ENCODE data around the gene RCN1.

The RCN1 gene

DNA sequence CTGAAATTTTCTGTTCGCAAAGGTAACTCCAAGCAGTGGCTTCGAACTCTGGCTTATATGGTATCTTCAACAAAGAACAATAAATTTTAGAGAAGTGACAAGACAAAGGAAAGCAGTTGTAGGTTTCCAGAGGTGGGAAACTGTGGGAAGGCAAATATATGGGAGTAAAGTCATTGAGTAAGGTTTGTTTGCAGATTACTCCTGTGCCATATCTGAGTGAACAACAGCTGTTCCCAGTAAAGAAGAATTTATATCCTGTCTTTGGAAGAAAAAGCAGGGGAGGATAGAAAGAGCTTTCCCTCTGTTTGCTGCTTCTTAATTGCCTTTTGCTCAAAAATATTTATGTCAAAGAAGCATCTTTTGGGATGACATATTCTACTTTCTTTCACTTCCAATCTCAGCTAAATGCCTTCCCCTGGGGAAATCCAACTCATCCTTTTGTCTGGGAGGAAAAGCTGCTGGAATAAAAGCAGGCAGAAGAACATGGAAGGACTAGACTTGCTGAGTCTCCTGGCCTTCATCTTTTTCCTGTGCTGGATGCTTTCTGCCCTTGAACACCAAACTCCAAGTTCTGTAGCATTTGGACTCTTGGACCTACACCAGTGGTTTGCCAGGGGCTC is 10.4 kb upstream of the RCN1 start:
- Histone ChIP-seq H3K4me3 (ENCODE audit: low read length) (no peak overlapping the region), H3K27me3 (ENCODE audit: insufficient read depth, low read length) (no peaks in the 10 kb centered on the region), H3K9me3 (ENCODE audit: insufficient read depth, low read depth, low read length) (no peaks in the 10 kb centered on the region), H3K27ac (ENCODE audit: low read depth, low read length) (no peak overlapping the region), H3K4me1 (ENCODE audit: insufficient read depth, low read length) (peaks cover 12% of the 10 kb centered on the region), H3K36me3 (ENCODE audit: insufficient read depth, low read length) (no peaks in the 10 kb centered on the region), H3K9ac (ENCODE audit: low read depth, low read length) (no peak overlapping the region)
- 95% methylated on average over 2 of the region's 2 CpGs for WGBS

DNA sequence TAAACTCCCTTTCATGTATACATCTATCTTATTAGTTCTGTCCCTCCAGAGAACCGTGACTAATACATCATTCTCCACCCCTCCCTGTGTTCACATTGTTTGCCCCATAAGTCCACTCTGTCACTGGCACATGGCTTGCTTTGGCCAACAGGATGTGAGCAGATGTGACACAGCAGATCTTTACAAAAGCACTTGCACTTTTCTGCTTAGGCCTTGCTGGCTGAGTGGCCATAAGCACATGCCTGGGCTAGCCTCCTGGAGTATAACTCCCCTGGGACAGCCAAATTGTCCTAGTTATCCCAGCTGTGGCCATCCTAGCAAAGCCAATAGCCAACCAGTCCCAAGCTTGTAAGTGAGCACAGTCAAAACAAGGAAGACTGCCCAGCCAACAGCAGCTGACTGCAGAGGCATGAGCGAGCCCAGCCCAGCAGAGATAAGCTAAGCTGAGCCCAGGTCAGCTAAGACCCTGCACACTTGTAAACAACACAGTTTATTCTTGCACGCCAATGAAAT is 9.7 kb upstream of the RCN1 start:
- H3K4me3 ChIP-seq (ENCODE audit: low read length) = no peak overlapping the region
- H3K27me3 ChIP-seq (ENCODE audit: insufficient read depth, low read length) = no peaks in the 10 kb centered on the region
- H3K36me3 ChIP-seq (ENCODE audit: insufficient read depth, low read length) = no peaks in the 10 kb centered on the region
- 90% methylated on average over 3 of the region's 3 CpGs for WGBS
- H3K4me1 ChIP-seq (ENCODE audit: insufficient read depth, low read length) = peaks cover 12% of the 10 kb centered on the region
- H3K27ac ChIP-seq (ENCODE audit: low read depth, low read length) = no peak overlapping the region
- H3K9me3 ChIP-seq (ENCODE audit: insufficient read depth, low read depth, low read length) = no peaks in the 10 kb centered on the region
- H3K9ac ChIP-seq (ENCODE audit: low read depth, low read length) = no peak overlapping the region

DNA sequence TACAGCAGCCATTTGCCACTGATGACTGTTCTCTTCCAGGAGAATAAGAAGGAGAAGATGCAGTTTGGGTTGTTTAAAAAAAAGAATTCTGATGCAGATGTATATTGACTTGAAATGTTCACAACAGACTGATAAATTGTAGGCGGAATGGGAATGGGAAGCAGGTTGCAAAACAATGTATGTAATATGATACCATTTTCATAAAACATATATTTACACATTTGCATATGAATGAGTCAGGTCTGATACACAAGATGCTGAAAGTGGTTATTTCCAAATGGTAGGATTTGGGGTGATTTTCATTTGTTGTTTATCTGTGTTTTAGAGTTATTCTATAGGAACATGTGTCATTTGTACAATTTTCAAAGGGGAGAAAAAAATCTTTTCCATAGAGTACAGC is 9.0 kb upstream of the RCN1 start:
- H3K4me3 ChIP-seq (ENCODE audit: low read length) = no peak overlapping the region
- 80% methylated on average over 1 of the region's 1 CpG for WGBS
- no peak overlapping the region for H3K27ac ChIP-seq (ENCODE audit: low read depth, low read length)
- no peaks in the 10 kb centered on the region for H3K27me3 ChIP-seq (ENCODE audit: insufficient read depth, low read length)
- H3K36me3 ChIP-seq (ENCODE audit: insufficient read depth, low read length) = no peaks in the 10 kb centered on the region
- no peak overlapping the region for H3K9ac ChIP-seq (ENCODE audit: low read depth, low read length)
- no peaks in the 10 kb centered on the region for H3K9me3 ChIP-seq (ENCODE audit: insufficient read depth, low read depth, low read length)
- H3K4me1 ChIP-seq (ENCODE audit: insufficient read depth, low read length) = peaks cover 12% of the 10 kb centered on the region

DNA sequence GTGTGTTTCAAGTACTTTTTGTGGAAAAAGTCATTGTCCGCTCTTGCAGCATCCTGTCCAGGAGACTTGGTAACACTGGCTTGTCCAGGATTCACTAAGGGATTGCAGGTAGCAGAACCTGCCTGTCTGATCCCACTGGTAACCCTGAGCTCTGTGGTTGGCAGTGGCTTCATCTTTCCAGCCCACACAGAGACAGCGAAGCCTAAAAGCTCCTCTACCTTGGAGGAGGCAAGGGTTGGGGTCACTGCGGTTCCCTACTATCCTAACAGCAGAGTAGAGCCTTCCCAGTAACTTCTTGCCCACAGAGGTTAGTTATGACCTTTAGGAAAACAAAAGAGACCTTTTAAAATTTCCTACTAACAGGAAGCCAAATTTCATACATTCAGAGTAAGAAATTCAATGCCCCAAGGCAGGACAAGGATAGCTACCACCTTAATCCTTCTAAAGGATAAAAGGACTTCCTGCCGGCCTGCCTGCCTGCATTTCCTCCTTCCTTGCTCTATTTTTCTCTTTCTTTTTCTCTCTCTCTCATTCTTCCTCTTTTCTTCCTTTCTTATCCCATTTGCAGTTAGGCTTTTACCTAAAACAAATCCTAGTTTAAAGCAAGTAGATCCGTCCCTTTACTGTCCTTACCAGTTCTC is 8.4 kb upstream of the RCN1 start:
- Histone ChIP-seq H3K4me1 (ENCODE audit: insufficient read depth, low read length) (peaks cover 12% of the 10 kb centered on the region), H3K9ac (ENCODE audit: low read depth, low read length) (no peak overlapping the region), H3K9me3 (ENCODE audit: insufficient read depth, low read depth, low read length) (no peaks in the 10 kb centered on the region), H3K27me3 (ENCODE audit: insufficient read depth, low read length) (no peaks in the 10 kb centered on the region), H3K27ac (ENCODE audit: low read depth, low read length) (no peak overlapping the region), H3K4me3 (ENCODE audit: low read length) (no peak overlapping the region), H3K36me3 (ENCODE audit: insufficient read depth, low read length) (no peaks in the 10 kb centered on the region)
- WGBS = 72% methylated on average over 5 of the region's 5 CpGs

DNA sequence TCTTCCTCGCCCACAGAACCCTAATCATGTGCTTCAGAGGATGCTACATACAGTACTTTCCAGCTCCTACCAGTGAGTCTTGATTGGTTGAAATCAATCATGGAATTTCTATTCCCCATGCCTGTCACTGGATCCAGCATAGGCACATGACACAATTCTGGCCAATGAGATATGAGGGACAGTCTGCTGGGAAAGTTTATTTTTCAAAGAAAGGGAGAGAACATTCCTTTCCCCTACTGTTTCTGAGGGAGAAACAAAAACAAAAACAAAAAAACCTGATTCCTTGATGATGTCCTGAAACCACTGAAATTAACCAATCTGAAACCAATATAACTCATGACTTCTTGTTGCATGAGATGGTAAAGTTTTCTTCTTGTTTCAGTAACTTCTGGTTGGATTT is 3.3 kb upstream of the RCN1 start:
- H3K9ac ChIP-seq (ENCODE audit: low read depth, low read length) = no peak overlapping the region
- no peak overlapping the region for H3K4me3 ChIP-seq (ENCODE audit: low read length)
- H3K27ac ChIP-seq (ENCODE audit: low read depth, low read length) = no peak overlapping the region
- WGBS = 100% methylated on average over 1 of the region's 1 CpG
- peaks cover 28% of the 10 kb centered on the region for H3K4me1 ChIP-seq (ENCODE audit: insufficient read depth, low read length)
- no peaks in the 10 kb centered on the region for H3K9me3 ChIP-seq (ENCODE audit: insufficient read depth, low read depth, low read length)
- no peaks in the 10 kb centered on the region for H3K36me3 ChIP-seq (ENCODE audit: insufficient read depth, low read length)
- H3K27me3 ChIP-seq (ENCODE audit: insufficient read depth, low read length) = 0 out of 2 replicates have a peak, but pooled peaks cover 6% of the 10 kb centered on the region

DNA sequence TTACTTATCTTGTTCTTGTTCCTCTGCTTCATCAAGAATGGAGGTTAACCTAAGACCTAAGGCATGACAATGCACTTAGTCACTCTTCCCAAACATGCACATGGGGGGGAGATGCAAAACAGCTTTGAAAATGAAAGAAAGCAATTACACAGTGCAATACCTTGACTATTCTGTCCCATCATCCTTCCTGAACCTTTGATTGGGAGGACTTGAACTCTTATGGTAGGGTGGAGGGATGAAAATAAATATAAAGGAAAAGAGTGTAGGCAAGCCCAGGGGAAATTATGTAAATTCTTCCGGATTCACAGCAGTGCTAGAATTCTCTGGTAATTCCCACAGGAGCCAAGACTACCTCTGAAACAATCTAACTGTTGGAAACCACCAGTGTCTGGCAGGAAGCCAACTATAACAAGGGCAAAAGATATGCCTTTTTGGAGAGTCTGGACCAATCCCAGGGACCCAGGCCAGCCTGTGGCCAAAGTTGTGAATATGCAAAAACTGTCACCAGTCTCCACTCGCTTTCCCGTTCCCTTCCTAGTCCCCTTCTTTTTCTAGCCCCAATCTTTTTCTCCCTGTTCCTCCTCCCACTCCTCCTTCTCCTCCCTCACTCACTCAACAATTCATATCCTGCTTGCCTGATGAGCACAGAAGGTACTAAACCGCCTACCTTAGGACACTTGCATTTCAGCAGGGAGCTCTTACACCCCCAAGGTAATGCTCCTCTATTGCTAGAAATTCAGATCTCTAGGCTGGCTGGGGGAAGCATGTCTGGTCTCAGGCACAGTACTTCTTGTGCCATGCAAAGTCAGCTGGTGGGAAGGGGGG is 2.5 kb upstream of the RCN1 start:
- no peak overlapping the region for H3K27ac ChIP-seq (ENCODE audit: low read depth, low read length)
- WGBS = 65% methylated on average over 4 of the region's 4 CpGs
- H3K27me3 ChIP-seq (ENCODE audit: insufficient read depth, low read length) = 0 out of 2 replicates have a peak, but pooled peaks cover 6% of the 10 kb centered on the region
- peaks cover 28% of the 10 kb centered on the region for H3K4me1 ChIP-seq (ENCODE audit: insufficient read depth, low read length)
- no peaks in the 10 kb centered on the region for H3K9me3 ChIP-seq (ENCODE audit: insufficient read depth, low read depth, low read length)
- H3K4me3 ChIP-seq (ENCODE audit: low read length) = no peak overlapping the region
- no peak overlapping the region for H3K9ac ChIP-seq (ENCODE audit: low read depth, low read length)
- H3K36me3 ChIP-seq (ENCODE audit: insufficient read depth, low read length) = no peaks in the 10 kb centered on the region

DNA sequence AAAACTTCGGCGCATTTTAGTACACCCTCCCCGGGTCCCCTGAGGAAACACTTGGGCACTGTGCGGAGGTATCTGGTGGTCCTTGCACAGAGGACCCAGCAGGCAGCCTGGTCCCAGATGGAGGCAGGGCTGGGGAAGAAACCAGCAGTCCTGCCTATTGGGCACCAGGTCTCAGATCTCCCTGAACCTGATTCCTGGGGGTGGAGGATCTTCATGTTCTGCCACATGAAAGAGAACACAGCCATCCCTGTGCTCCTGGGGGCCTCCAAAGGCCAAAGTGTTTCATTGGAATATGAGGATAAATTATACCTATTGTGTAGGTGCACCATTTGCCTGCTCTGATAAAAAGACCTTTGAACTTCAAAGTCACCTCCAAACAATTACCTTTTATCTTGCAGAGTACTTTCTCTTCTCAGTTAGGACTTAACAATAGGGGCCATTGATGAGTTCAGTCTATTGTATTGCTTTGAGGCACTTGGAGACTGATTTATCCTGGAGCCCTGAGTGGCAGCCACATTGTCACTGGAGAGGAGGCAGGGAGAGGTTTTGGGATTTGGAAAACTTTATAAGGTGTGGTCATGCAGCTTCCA is 1.8 kb downstream of the RCN1 start:
- H3K9me3 ChIP-seq (ENCODE audit: insufficient read depth, low read depth, low read length) = no peaks in the 10 kb centered on the region
- peaks cover 27% of the 10 kb centered on the region for H3K4me1 ChIP-seq (ENCODE audit: insufficient read depth, low read length)
- 0 out of 2 replicates have a peak, but pooled peaks cover 6% of the 10 kb centered on the region for H3K27me3 ChIP-seq (ENCODE audit: insufficient read depth, low read length)
- H3K36me3 ChIP-seq (ENCODE audit: insufficient read depth, low read length) = peaks cover 21% of the 10 kb centered on the region
- peak overlapping the region; percentile 21; the same call in 1 of the 2 replicates for H3K27ac ChIP-seq (ENCODE audit: low read depth, low read length)
- 82% methylated on average over 4 of the region's 4 CpGs for WGBS
- H3K9ac ChIP-seq (ENCODE audit: low read depth, low read length) = peak overlapping the region; percentile 98; the same call in 1 of the 2 replicates
- H3K4me3 ChIP-seq (ENCODE audit: low read length) = peak overlapping the region; percentile 95

DNA sequence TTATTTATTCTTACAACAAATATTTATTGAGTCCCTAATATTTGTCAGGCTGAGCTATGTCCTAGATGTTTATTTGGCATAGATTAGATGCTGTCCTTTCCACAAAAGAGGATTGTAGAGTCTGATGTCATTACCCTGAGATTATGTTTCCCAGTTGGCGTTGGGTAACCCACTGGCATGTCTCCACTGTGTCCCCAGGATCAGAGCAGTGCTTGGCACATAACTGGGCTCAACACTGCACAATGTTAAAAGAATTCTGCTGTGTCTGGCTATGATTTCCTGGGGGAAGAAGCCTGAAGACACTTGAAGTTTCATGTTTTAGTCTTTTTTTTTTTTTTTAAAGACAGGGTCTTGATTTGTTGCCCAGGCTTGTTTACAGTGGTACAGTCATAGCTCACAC is 4.0 kb downstream of the RCN1 start:
- H3K9ac ChIP-seq (ENCODE audit: low read depth, low read length) = no peak overlapping the region
- H3K4me3 ChIP-seq (ENCODE audit: low read length) = no peak overlapping the region
- peaks cover 42% of the 10 kb centered on the region for H3K36me3 ChIP-seq (ENCODE audit: insufficient read depth, low read length)
- H3K9me3 ChIP-seq (ENCODE audit: insufficient read depth, low read depth, low read length) = no peaks in the 10 kb centered on the region
- H3K27me3 ChIP-seq (ENCODE audit: insufficient read depth, low read length) = no peaks in the 10 kb centered on the region
- H3K27ac ChIP-seq (ENCODE audit: low read depth, low read length) = no peak overlapping the region
- peaks cover 16% of the 10 kb centered on the region for H3K4me1 ChIP-seq (ENCODE audit: insufficient read depth, low read length)
- WGBS = 100% methylated on average over 1 of the region's 1 CpG

DNA sequence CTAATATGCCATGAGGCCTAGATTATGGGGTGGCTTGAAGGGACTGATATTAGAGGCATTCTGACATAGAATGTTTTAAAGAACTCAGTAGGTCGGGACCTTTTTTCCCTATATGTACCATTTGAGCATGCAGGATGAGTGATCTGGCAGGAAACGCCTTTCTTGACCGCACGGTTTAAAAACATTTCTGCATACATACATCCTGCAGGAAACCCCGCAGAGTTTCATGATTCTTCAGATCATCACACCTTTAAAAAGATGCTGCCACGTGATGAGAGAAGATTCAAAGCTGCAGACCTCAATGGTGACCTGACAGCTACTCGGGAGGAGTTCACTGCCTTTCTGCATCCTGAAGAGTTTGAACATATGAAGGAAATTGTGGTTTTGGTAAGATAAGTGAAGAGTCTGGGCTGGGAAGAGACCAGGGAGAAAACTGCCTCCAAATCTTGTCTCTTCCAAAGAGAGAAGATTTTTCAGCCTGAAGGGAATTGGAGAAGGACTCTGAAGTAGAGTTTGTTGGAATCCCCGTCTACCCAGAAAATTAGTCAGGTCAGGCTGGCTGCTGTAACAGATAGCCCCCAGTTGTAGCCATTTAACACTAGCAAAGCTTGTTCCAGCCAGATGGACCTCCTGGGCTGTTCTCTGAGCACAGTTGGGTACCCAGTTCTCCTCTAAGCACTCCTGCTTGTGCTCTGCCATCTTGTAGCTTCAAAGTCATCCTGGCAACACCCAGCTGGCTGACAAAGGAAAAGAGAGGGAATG is 7.4 kb downstream of the RCN1 start:
- 96% methylated on average over 8 of the region's 8 CpGs for WGBS
- H3K36me3 ChIP-seq (ENCODE audit: insufficient read depth, low read length) = peaks cover 76% of the 10 kb centered on the region
- H3K9me3 ChIP-seq (ENCODE audit: insufficient read depth, low read depth, low read length) = no peaks in the 10 kb centered on the region

DNA sequence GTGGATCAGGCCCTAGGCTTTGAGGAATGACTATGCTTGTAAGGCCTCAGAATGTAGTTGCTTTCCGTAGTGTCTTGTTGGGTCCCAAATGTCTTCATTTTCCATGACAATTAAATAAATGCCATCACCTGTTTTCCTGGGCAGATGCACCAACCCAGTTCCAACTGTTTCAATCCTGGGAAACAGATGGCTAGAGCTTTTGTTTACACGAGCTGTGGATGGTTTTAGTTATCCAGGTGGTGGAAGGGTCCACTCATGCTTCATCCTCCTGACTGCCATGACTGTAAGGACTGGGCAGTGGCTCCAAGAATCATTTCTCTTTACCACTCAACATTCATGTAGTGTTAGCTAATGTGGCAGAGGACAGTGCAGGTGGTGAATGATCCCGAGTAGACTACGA is 8.6 kb downstream of the RCN1 start:
- Histone ChIP-seq H3K9ac (ENCODE audit: low read depth, low read length) (no peak overlapping the region), H3K4me1 (ENCODE audit: insufficient read depth, low read length) (no peaks in the 10 kb centered on the region), H3K9me3 (ENCODE audit: insufficient read depth, low read depth, low read length) (no peaks in the 10 kb centered on the region), H3K4me3 (ENCODE audit: low read length) (no peak overlapping the region), H3K27ac (ENCODE audit: low read depth, low read length) (no peak overlapping the region), H3K36me3 (ENCODE audit: insufficient read depth, low read length) (peaks cover 84% of the 10 kb centered on the region), H3K27me3 (ENCODE audit: insufficient read depth, low read length) (no peaks in the 10 kb centered on the region)
- 95% methylated on average over 4 of the region's 4 CpGs for WGBS

More for the DNA sequence above, 7.4 kb downstream of the RCN1 start:
- H3K4me1 ChIP-seq (ENCODE audit: insufficient read depth, low read length) = no peaks in the 10 kb centered on the region
- H3K4me3 ChIP-seq (ENCODE audit: low read length) = no peak overlapping the region
- no peak overlapping the region for H3K9ac ChIP-seq (ENCODE audit: low read depth, low read length)
- H3K27me3 ChIP-seq (ENCODE audit: insufficient read depth, low read length) = no peaks in the 10 kb centered on the region
- no peak overlapping the region for H3K27ac ChIP-seq (ENCODE audit: low read depth, low read length)
